ENCODE results near the gene TGFB3.

Gene TGFB3

GRCh38 chr14:76007379-76007778, 25.6 kb upstream of the TGFB3 start:
- DNase-seq (ENCODE audit: low read depth) = no peak
- H3K4me3 ChIP-seq (ENCODE audit: low read length) = no peak overlapping the region
- peaks cover 9% of the 10 kb centered on the region for H3K9me3 ChIP-seq (ENCODE audit: control insufficient read depth, low read length)
- peaks cover 48% of the 10 kb centered on the region for H3K36me3 ChIP-seq (ENCODE audit: control insufficient read depth, insufficient read depth, low read length, severe bottlenecking)
- no peaks in the 10 kb centered on the region for H3K4me1 ChIP-seq (ENCODE audit: control insufficient read depth, insufficient read depth, low read length)
- H3K9ac ChIP-seq (ENCODE audit: low read length) = no peak overlapping the region
- no peaks in the 10 kb centered on the region for H3K27me3 ChIP-seq (replicated peaks; ENCODE audit: control insufficient read depth, insufficient read depth, low read length)

GRCh38 chr14:76006253-76006652, 24.5 kb upstream of the TGFB3 start:
- H3K36me3 ChIP-seq (ENCODE audit: control insufficient read depth, insufficient read depth, low read length, severe bottlenecking) = peaks cover 54% of the 10 kb centered on the region
- no peak for DNase-seq (ENCODE audit: low read depth)
- no peaks in the 10 kb centered on the region for H3K27me3 ChIP-seq (replicated peaks; ENCODE audit: control insufficient read depth, insufficient read depth, low read length)
- H3K9ac ChIP-seq (ENCODE audit: low read length) = no peak overlapping the region
- peaks cover 9% of the 10 kb centered on the region for H3K9me3 ChIP-seq (ENCODE audit: control insufficient read depth, low read length)
- H3K4me3 ChIP-seq (ENCODE audit: low read length) = no peak overlapping the region
- no peaks in the 10 kb centered on the region for H3K4me1 ChIP-seq (ENCODE audit: control insufficient read depth, insufficient read depth, low read length)

DNA sequence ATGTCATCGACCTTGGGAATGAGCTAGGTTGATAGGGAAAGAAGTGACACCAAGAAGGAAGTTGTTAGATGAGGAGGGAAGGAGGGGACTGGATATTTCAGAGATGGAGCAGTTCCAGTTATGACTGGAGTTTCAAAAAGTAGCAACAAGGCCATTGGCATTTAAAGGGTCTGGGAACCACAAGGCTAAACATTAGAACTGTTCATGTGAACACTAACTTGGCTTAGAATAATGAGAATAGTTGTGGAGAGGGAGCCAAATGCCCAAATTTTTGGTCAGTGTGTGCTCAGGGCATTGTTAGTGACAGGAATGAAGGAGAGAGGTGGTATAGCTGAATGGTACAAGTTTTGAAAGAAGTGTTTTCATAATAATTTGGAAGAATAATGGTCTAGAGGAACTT, 20.6 kb upstream of the TGFB3 start:
- H3K9me3 ChIP-seq (ENCODE audit: control insufficient read depth, low read length) = peaks cover 9% of the 10 kb centered on the region
- H3K4me1 ChIP-seq (ENCODE audit: control insufficient read depth, insufficient read depth, low read length) = no peaks in the 10 kb centered on the region
- no peak overlapping the region for H3K9ac ChIP-seq (ENCODE audit: low read length)
- H3K4me3 ChIP-seq (ENCODE audit: low read length) = no peak overlapping the region
- H3K27me3 ChIP-seq (replicated peaks; ENCODE audit: control insufficient read depth, insufficient read depth, low read length) = no peaks in the 10 kb centered on the region
- H3K36me3 ChIP-seq (ENCODE audit: control insufficient read depth, insufficient read depth, low read length, severe bottlenecking) = peaks cover 68% of the 10 kb centered on the region
- DNase-seq (ENCODE audit: low read depth) = no peak

- no peaks in the 10 kb centered on the region for H3K27me3 ChIP-seq (replicated peaks; ENCODE audit: control insufficient read depth, insufficient read depth, low read length)
- no peak for DNase-seq (ENCODE audit: low read depth)
- peaks cover 4% of the 10 kb centered on the region for H3K9me3 ChIP-seq (ENCODE audit: control insufficient read depth, low read length)
- H3K36me3 ChIP-seq (ENCODE audit: control insufficient read depth, insufficient read depth, low read length, severe bottlenecking) = peaks cover 50% of the 10 kb centered on the region
- no peak overlapping the region for H3K9ac ChIP-seq (ENCODE audit: low read length)
- no peak overlapping the region for H3K4me3 ChIP-seq (ENCODE audit: low read length)
- peaks cover 19% of the 10 kb centered on the region for H3K4me1 ChIP-seq (ENCODE audit: control insufficient read depth, insufficient read depth, low read length)
Observed at GRCh38 chr14:75999511-76000190, 17.9 kb upstream of the TGFB3 start.

GRCh38 chr14:75996488-75996887, 14.7 kb upstream of the TGFB3 start:
- no peak for DNase-seq (ENCODE audit: low read depth)
- Histone ChIP-seq H3K4me3 (ENCODE audit: low read length) (peak overlapping the region; percentile 54), H3K4me1 (ENCODE audit: control insufficient read depth, insufficient read depth, low read length) (peaks cover 33% of the 10 kb centered on the region), H3K9ac (ENCODE audit: low read length) (peak overlapping the region; percentile 69), H3K9me3 (ENCODE audit: control insufficient read depth, low read length) (no peaks in the 10 kb centered on the region), H3K36me3 (ENCODE audit: control insufficient read depth, insufficient read depth, low read length, severe bottlenecking) (peaks cover 38% of the 10 kb centered on the region), H3K27me3 (replicated peaks; ENCODE audit: control insufficient read depth, insufficient read depth, low read length) (no peaks in the 10 kb centered on the region)

GRCh38 chr14:75995372-75996041, 13.7 kb upstream of the TGFB3 start:
- Histone ChIP-seq H3K9me3 (ENCODE audit: control insufficient read depth, low read length) (no peaks in the 10 kb centered on the region), H3K36me3 (ENCODE audit: control insufficient read depth, insufficient read depth, low read length, severe bottlenecking) (peaks cover 31% of the 10 kb centered on the region), H3K4me1 (ENCODE audit: control insufficient read depth, insufficient read depth, low read length) (peaks cover 35% of the 10 kb centered on the region), H3K4me3 (ENCODE audit: low read length) (peak overlapping the region; percentile 54), H3K9ac (ENCODE audit: low read length) (peak overlapping the region; percentile 69), H3K27me3 (replicated peaks; ENCODE audit: control insufficient read depth, insufficient read depth, low read length) (no peaks in the 10 kb centered on the region)
- DNase-seq (ENCODE audit: low read depth) = no peak

DNA sequence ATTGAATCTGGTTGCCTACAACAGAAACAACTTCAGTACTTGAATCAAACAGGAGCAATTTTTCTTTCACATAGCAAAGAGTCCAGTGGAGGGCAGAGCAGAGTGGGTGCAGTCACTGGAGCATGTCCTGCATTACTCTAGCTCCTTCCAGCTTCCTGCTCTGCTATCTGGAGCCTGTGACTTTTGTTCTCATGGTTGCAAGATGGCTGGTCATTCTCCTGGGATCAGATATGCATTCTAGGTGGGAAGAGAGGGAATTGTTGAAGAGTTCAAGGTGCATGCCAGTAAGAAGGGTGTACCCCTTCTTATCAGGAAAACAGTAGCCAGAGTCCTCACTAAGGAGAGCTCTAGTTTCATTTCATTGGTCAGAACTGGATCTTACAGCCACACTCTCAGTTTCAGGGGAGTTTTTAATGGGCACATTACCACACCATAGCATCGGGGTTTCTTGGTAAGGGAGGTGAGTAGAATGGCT, 11.8 kb upstream of the TGFB3 start:
- no peaks in the 10 kb centered on the region for H3K27me3 ChIP-seq (replicated peaks; ENCODE audit: control insufficient read depth, insufficient read depth, low read length)

GRCh38 chr14:75991753-75992152, 10.0 kb upstream of the TGFB3 start:
- Histone ChIP-seq H3K4me3 (ENCODE audit: low read length) (no peak overlapping the region), H3K36me3 (ENCODE audit: control insufficient read depth, insufficient read depth, low read length, severe bottlenecking) (peaks cover 10% of the 10 kb centered on the region), H3K9me3 (ENCODE audit: control insufficient read depth, low read length) (no peaks in the 10 kb centered on the region), H3K9ac (ENCODE audit: low read length) (no peak overlapping the region), H3K27me3 (replicated peaks; ENCODE audit: control insufficient read depth, insufficient read depth, low read length) (no peaks in the 10 kb centered on the region), H3K4me1 (ENCODE audit: control insufficient read depth, insufficient read depth, low read length) (peaks cover 56% of the 10 kb centered on the region)
- peak; percentile 18 for DNase-seq (ENCODE audit: low read depth)

More for the DNA sequence above, 11.8 kb upstream of the TGFB3 start:
- no peak for DNase-seq (ENCODE audit: low read depth)
- Histone ChIP-seq H3K9ac (ENCODE audit: low read length) (no peak overlapping the region), H3K36me3 (ENCODE audit: control insufficient read depth, insufficient read depth, low read length, severe bottlenecking) (peaks cover 24% of the 10 kb centered on the region), H3K4me1 (ENCODE audit: control insufficient read depth, insufficient read depth, low read length) (peaks cover 47% of the 10 kb centered on the region), H3K9me3 (ENCODE audit: control insufficient read depth, low read length) (no peaks in the 10 kb centered on the region), H3K4me3 (ENCODE audit: low read length) (no peak overlapping the region)

- DNase-seq (ENCODE audit: low read depth) = no peak
- H3K4me3 ChIP-seq (ENCODE audit: low read length) = no peak overlapping the region
Observed at GRCh38 chr14:75990297-75990696, 8.5 kb upstream of the TGFB3 start.

DNA sequence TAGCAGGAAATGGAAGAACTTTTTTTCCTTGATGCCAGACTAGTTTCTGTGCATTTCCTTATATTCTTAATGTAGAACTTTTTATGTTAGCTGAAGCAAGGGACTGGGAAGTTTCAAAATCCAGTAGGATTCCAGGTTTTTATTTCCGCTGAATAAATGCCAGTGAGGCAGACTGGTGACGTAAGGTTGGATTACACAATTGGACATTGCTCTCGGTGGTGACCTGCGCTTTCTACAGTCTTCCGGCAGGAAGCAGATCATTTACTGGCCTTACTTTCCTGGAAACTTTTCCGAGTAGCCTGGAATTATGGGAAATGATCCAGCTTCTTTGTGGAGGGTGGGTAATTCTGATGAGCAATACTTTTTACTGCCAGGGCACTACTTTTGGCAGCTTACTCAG, 7.3 kb upstream of the TGFB3 start:
- H3K36me3 ChIP-seq (ENCODE audit: control insufficient read depth, insufficient read depth, low read length, severe bottlenecking) = peaks cover 7% of the 10 kb centered on the region
- peaks cover 38% of the 10 kb centered on the region for H3K4me1 ChIP-seq (ENCODE audit: control insufficient read depth, insufficient read depth, low read length)

More at GRCh38 chr14:75990297-75990696, 8.5 kb upstream of the TGFB3 start:
- H3K27me3 ChIP-seq (replicated peaks; ENCODE audit: control insufficient read depth, insufficient read depth, low read length) = no peaks in the 10 kb centered on the region
- peaks cover 50% of the 10 kb centered on the region for H3K4me1 ChIP-seq (ENCODE audit: control insufficient read depth, insufficient read depth, low read length)
- H3K36me3 ChIP-seq (ENCODE audit: control insufficient read depth, insufficient read depth, low read length, severe bottlenecking) = peaks cover 7% of the 10 kb centered on the region
- H3K9me3 ChIP-seq (ENCODE audit: control insufficient read depth, low read length) = no peaks in the 10 kb centered on the region
- no peak overlapping the region for H3K9ac ChIP-seq (ENCODE audit: low read length)

GRCh38 chr14:75987201-75987970, 5.6 kb upstream of the TGFB3 start:
- Histone ChIP-seq H3K27me3 (replicated peaks; ENCODE audit: control insufficient read depth, insufficient read depth, low read length) (no peaks in the 10 kb centered on the region), H3K4me1 (ENCODE audit: control insufficient read depth, insufficient read depth, low read length) (peaks cover 38% of the 10 kb centered on the region), H3K4me3 (ENCODE audit: low read length) (no peak overlapping the region), H3K9ac (ENCODE audit: low read length) (no peak overlapping the region), H3K36me3 (ENCODE audit: control insufficient read depth, insufficient read depth, low read length, severe bottlenecking) (peaks cover 7% of the 10 kb centered on the region), H3K9me3 (ENCODE audit: control insufficient read depth, low read length) (no peaks in the 10 kb centered on the region)
- DNase-seq (ENCODE audit: low read depth) = no peak

More for the DNA sequence above, 7.3 kb upstream of the TGFB3 start:
- Histone ChIP-seq H3K27me3 (replicated peaks; ENCODE audit: control insufficient read depth, insufficient read depth, low read length) (no peaks in the 10 kb centered on the region), H3K9me3 (ENCODE audit: control insufficient read depth, low read length) (no peaks in the 10 kb centered on the region), H3K4me3 (ENCODE audit: low read length) (peak overlapping the region; percentile 34), H3K9ac (ENCODE audit: low read length) (peak overlapping the region; percentile 18)
- no peak for DNase-seq (ENCODE audit: low read depth)
